Activated CD4-positive, CD25-positive, alpha-beta regulatory T cell treated with anti-CD3 and anti-CD28 coated beads, Interleukin-2, amount 50 U/mL, for 72 hours (primary cell): ENCODE measurements around the gene LGI2.

ENCODE experiments used
- DNase-seq: peaks from one replicate; pipeline ENCODE4 v3.0.0; 2021

Gene LGI2

DNA sequence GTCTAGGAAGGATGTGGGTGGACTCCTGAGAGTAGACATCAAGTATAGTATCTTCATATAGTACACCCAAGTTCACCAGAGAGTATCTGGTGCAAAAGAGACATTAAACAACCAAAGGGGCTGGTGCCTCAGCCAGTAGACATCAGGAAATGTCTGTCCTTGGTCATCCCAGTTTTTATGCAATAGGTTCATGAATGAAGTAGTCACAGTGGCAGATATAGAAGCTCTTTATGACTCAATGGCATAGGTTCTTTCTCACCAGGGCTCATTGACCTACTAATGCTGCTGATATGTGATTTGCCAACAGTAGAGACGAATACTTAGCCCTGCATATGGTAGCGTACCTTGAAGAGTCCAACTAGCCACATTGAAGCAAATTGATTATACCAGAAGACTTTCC, 72.9 kb downstream of the LGI2 start:
- DNase-seq, result no peak

DNA sequence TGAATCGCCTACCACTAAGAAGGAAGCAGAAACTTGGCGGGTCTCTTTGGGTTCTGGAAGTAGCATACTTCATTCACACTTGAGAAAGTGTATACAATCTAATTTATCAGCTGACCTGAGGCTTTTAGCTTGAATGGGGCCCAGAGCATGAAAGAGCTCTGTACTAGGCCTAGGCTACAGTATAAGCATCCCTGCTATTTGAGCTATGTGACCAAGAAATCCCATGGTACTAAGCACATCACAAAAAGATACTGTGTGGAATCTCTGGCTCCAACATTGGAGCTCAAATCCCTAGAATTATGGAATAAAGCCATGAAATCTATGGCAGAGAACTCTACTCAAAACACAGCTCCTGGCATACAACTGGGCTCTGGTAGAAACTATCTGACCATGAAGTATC, 74.0 kb downstream of the LGI2 start:
- no peak for DNase-seq

DNA sequence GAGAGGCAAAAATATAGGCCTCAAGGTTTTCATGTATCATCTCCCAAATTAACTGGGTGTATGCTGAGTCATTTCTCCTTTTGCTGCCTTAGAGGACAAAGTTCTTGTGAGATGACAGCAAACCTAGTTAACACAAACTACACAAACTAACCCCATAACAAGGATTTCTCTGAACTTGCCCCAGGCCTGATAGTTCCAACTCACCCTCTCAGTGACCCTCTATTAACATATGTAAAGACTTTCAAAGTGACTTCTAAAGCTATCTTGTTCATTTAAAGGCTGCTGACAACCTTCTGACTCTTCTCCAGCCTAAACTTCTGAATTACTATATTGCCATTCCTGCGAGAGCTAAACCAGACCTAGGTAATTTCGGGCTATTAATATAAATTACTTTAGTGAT, 74.7 kb downstream of the LGI2 start:
- no peak for DNase-seq

DNA sequence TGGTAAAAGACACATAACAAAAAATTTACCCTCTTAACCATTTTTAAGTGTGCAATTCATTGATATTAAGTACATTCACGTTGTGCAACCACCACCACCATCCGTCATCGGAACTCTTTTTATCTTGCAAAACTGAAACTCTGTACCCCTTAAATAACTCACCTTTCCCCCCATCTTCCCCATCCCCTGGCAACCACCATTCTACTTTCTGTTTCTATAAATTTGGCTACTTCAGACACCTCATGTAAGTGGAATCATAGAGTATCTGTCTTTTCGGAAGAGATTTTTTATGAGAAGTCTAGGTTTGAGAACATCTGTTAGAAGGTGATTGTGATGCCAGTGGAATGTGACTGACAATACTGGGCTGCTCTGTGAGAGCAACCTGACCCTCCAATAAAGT, 78.1 kb downstream of the LGI2 start:
- no peak for DNase-seq

DNA sequence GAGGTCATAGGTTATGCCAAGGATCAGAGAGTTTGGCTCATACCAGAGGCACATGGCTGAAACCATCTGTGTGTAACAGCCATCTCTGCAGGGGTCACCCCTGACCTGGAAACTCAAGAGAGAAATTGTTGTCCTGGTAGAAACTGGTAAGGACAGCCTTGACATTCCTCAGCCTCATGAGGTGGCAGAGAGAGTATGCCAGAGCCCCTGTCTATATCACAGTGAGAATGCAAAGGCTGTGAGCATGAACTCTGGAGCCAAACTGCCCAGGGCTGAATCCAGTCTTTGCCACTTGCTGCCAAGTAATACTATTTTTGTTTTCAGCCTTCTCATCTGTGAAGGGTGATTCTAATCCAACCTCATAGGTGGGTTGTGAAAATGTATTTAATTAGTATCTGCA, 80.8 kb downstream of the LGI2 start:
- no peak for DNase-seq
